ENCODE measurements around the gene STPG1.
"Not testable (repeated sequence)": the region's sequence is repeated elsewhere in the genome, so short reads cannot be mapped to it uniquely, and the experiment has no call there.

STPG1 gene

GRCh38 chr1:24413350-24414163, at the start of gene STPG1:
Gene STPG1, minus strand, starts transcription at chr1:24413782. Its CDS starts 12,394 bp downstream, at chr1:24401388.
- DNase-seq (ENCODE audit: low read depth, low spot score): peak; percentile 97

- not testable (repeated sequence) for DNase-seq (ENCODE audit: low read depth, low spot score)
Observed at GRCh38 chr1:24462128-24462527, 48.5 kb upstream of the STPG1 start.

GRCh38 chr1:24459551-24460266, 46.1 kb upstream of the STPG1 start:
- DNase-seq (ENCODE audit: low read depth, low spot score): no peak

GRCh38 chr1:24457866-24458265, 44.3 kb upstream of the STPG1 start:
- no peak for DNase-seq (ENCODE audit: low read depth, low spot score)

- no peak for DNase-seq (ENCODE audit: low read depth, low spot score)
Observed at GRCh38 chr1:24455272-24455671, 41.7 kb upstream of the STPG1 start.

- DNase-seq (ENCODE audit: low read depth, low spot score): no peak
Observed at GRCh38 chr1:24454673-24455072, 41.1 kb upstream of the STPG1 start.

GRCh38 chr1:24452922-24453485, 39.4 kb upstream of the STPG1 start:
- DNase-seq (ENCODE audit: low read depth, low spot score): no peak

GRCh38 chr1:24451746-24452145, 38.2 kb upstream of the STPG1 start:
- DNase-seq (ENCODE audit: low read depth, low spot score): no peak

- no peak for DNase-seq (ENCODE audit: low read depth, low spot score)
Observed at GRCh38 chr1:24450857-24451397, 37.3 kb upstream of the STPG1 start.

GRCh38 chr1:24450316-24450715, 36.7 kb upstream of the STPG1 start:
- DNase-seq (ENCODE audit: low read depth, low spot score): no peak

GRCh38 chr1:24446446-24446845, 32.9 kb upstream of the STPG1 start:
- DNase-seq (ENCODE audit: low read depth, low spot score): not testable (repeated sequence)

GRCh38 chr1:24443241-24443656, 29.7 kb upstream of the STPG1 start:
- DNase-seq (ENCODE audit: low read depth, low spot score): no peak

GRCh38 chr1:24442764-24443163, 29.2 kb upstream of the STPG1 start:
- DNase-seq (ENCODE audit: low read depth, low spot score): no peak

- DNase-seq (ENCODE audit: low read depth, low spot score): no peak
Observed at GRCh38 chr1:24441996-24442668, 28.6 kb upstream of the STPG1 start.

- no peak for DNase-seq (ENCODE audit: low read depth, low spot score)
Observed at GRCh38 chr1:24441480-24441879, 27.9 kb upstream of the STPG1 start.

- DNase-seq (ENCODE audit: low read depth, low spot score): no peak
Observed at GRCh38 chr1:24440436-24440835, 26.9 kb upstream of the STPG1 start.

GRCh38 chr1:24438423-24438901, 24.9 kb upstream of the STPG1 start:
- DNase-seq (ENCODE audit: low read depth, low spot score): peak; percentile 82

GRCh38 chr1:24437631-24438396, 24.2 kb upstream of the STPG1 start:
- DNase-seq (ENCODE audit: low read depth, low spot score): no peak

GRCh38 chr1:24435782-24436365, 22.3 kb upstream of the STPG1 start:
- DNase-seq (ENCODE audit: low read depth, low spot score): no peak

GRCh38 chr1:24427545-24427862, 13.9 kb upstream of the STPG1 start:
- no peak for DNase-seq (ENCODE audit: low read depth, low spot score)
